MCF 10A (cell line): ENCODE measurements around the gene PLA2G3. TPM values are rescaled to one million over a fixed set of nuclear protein-coding genes. Genes with fewer than 3 reads are reported as not detected.

Source experiments
- BruUV-seq: library from RNA; stranded (reverse); fragments of 400-500 nt; replicated peaks from 2 replicates; lab custom pipeline; 2021; lab: Mats Ljungman, UMichigan
- CTCF ChIA-PET: fragments of 300-600 bp; sonication (Branson Sonifier 250); formaldehyde crosslinking; extraction: SDS; loops from one replicate; lab custom pipeline; 2021; ENCODE audit warnings: antibody characterized with exemption, inconsistent platforms; lab: Yijun Ruan, JAX
- POLR2A ChIA-PET: fragments of 300-600, 350-650 bp; sonication (Branson Sonifier 250); formaldehyde crosslinking; extraction: SDS; loops from one replicate; lab custom pipeline; 2020; ENCODE audit warnings: antibody characterized with exemption, inconsistent platforms; lab: Yijun Ruan, JAX
- DNase-seq: peaks from one replicate; pipeline ENCODE4 v3.0.0-alpha.2; 2018; ENCODE audit not compliant: unreplicated experiment
- H3K27ac Mint-ChIP-seq: one replicate; pipeline ENCODE4 v1.8.0; 2022; ENCODE audit warnings: mild to moderate bottlenecking, low read depth, mixed read lengths; ENCODE audit not compliant: unreplicated experiment
- H3K27me3 Mint-ChIP-seq: one replicate; pipeline ENCODE4 v1.8.0; 2022; ENCODE audit warnings: mixed read lengths; ENCODE audit not compliant: insufficient read depth, unreplicated experiment
- H3K36me3 Mint-ChIP-seq: one replicate; pipeline ENCODE4 v1.8.0; 2022; ENCODE audit warnings: mild to moderate bottlenecking, moderate library complexity, mixed read lengths; ENCODE audit not compliant: insufficient read depth, unreplicated experiment
- H3K4me1 Mint-ChIP-seq: one replicate; pipeline ENCODE4 v1.8.0; 2022; ENCODE audit warnings: mixed read lengths; ENCODE audit not compliant: insufficient read depth, unreplicated experiment
- H3K4me3 Mint-ChIP-seq: one replicate; pipeline ENCODE4 v1.8.0; 2022; ENCODE audit warnings: mild to moderate bottlenecking, moderate library complexity, mixed read lengths; ENCODE audit not compliant: unreplicated experiment
- H3K9me3 Mint-ChIP-seq: one replicate; pipeline ENCODE4 v1.8.0; 2022; ENCODE audit warnings: mixed read lengths; ENCODE audit not compliant: unreplicated experiment
- intact Hi-C: fragments of 100-400 bp; cut with micrococcal nuclease; formaldehyde crosslinking; loops from 2 replicates; pipeline ENCODE4 v1.14.1; 2022
- total RNA-seq: library from RNA; stranded (reverse); gene quantifications from 2 replicates; pipeline ENCODE4 v1.2.3, GENCODE V29; 2022
- TF ChIP-seq, protein P1 (sequence below): fragments of 200-600 bp; IDR thresholded peaks from one replicate; pipeline ENCODE4 v1.8.0; 2022; ENCODE audit warnings: antibody characterized with exemption, mild to moderate bottlenecking; ENCODE audit not compliant: unreplicated experiment

PLA2G3 gene
- total RNA-seq, 1 experiment from 2014 or later, result not detected

DNA sequence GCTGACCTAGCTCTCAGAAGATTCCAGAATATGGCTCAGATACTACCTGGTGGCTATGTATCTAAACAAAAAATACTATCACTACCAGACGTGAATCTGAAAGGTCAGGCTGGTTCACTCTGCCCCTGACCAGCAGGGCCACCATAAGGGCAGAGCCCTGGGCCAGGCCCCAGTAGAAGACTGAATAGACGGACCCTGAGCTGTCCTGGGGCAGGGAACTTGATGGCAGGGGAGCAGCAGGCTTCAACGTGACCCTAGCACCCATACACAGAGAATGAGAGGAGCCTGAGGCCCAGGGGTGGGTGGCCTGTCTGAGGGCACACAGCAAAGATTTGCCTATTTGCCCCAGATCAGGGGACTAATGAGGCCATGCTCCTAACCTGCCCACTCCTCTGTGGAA lies 13.0 kb upstream of the PLA2G3 start:
- H3K27me3 Mint-ChIP-seq, result no peaks in the 10 kb centered on the region
- intact Hi-C loops, result no loop called here

DNA sequence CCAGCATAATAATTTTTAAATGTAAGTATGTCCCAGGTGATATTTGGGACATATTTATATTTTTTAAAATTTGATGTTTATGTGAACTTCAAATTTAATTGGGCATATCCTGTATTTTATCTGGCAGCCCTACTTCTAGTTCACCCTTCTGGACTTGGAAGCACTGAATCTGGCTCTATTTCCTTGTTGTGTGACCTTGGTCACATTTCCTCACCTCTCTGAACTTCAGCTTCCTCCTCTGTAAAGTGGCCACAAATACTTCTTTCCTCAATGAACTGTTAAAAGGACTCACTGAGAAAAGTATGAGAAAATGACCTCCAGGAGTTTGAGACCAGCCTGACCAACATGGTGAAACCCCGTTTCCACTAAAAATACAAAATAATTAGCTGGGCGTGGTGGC lies 11.6 kb upstream of the PLA2G3 start:
- H3K4me1 Mint-ChIP-seq, result peaks cover 9% of the 10 kb centered on the region
- ChIA-PET POLR2A (no interaction called here), CTCF (interaction anchor here (0.5 to 1.6 kb wide), 4 partner anchors 41 to 148 kb away, joined by 3 to 10 read pairs (median 3); partner anchors contain the start of gene SELENOM)
- intact Hi-C loops, result no loop called here
- TF ChIP-seq, protein P1, sequence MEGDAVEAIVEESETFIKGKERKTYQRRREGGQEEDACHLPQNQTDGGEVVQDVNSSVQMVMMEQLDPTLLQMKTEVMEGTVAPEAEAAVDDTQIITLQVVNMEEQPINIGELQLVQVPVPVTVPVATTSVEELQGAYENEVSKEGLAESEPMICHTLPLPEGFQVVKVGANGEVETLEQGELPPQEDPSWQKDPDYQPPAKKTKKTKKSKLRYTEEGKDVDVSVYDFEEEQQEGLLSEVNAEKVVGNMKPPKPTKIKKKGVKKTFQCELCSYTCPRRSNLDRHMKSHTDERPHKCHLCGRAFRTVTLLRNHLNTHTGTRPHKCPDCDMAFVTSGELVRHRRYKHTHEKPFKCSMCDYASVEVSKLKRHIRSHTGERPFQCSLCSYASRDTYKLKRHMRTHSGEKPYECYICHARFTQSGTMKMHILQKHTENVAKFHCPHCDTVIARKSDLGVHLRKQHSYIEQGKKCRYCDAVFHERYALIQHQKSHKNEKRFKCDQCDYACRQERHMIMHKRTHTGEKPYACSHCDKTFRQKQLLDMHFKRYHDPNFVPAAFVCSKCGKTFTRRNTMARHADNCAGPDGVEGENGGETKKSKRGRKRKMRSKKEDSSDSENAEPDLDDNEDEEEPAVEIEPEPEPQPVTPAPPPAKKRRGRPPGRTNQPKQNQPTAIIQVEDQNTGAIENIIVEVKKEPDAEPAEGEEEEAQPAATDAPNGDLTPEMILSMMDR, result no peak
- H3K9me3 Mint-ChIP-seq, result no peaks in the 10 kb centered on the region
- no peaks in the 10 kb centered on the region for H3K27me3 Mint-ChIP-seq
- H3K36me3 Mint-ChIP-seq, result no peaks in the 10 kb centered on the region
- BruUV-seq, result no TSS peak
- no peak overlapping the region for H3K27ac Mint-ChIP-seq
- no peak for DNase-seq
- no peak overlapping the region for H3K4me3 Mint-ChIP-seq

More for the DNA sequence above, 13.0 kb upstream of the PLA2G3 start:
- BruUV-seq, result no TSS peak
- no peak overlapping the region for H3K27ac Mint-ChIP-seq
- DNase-seq, result no peak
- TF ChIP-seq, protein P1, result no peak
- ChIA-PET CTCF (interaction anchor here (0.6 to 8.5 kb wide), 6 partner anchors 14 to 206 kb away, joined by 3 to 40 read pairs (median 4); partner anchors contain the start of gene SELENOM), POLR2A (no interaction called here)
- no peak overlapping the region for H3K4me3 Mint-ChIP-seq
- H3K36me3 Mint-ChIP-seq, result no peaks in the 10 kb centered on the region
- peaks cover 9% of the 10 kb centered on the region for H3K4me1 Mint-ChIP-seq
- no peaks in the 10 kb centered on the region for H3K9me3 Mint-ChIP-seq

DNA sequence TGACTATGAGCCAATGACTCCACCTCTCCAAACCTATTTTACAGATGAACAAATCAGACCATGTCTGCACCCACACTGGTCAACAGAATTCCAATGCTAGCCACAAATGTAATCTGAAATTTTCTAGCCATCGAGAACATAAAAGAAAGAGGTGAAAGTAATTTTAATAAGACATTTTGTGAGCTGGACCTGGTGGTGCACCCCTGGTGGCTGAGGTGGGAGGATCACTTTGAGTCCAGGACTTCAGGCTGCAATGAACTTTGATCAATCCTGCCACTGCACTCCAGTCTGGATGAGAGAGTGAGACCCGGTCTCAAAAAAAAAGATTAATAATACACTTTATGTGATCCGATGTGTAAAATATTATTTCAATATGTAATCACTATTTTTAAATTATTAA lies 10.3 kb upstream of the PLA2G3 start:
- TF ChIP-seq, protein P1, result peak; percentile 22
- CTCF ChIA-PET, result interaction anchor here (0.6 to 1.8 kb wide), 5 partner anchors 14 to 664 kb away, joined by 3 to 9 read pairs (median 3); no protein-coding TSS in a partner anchor

DNA sequence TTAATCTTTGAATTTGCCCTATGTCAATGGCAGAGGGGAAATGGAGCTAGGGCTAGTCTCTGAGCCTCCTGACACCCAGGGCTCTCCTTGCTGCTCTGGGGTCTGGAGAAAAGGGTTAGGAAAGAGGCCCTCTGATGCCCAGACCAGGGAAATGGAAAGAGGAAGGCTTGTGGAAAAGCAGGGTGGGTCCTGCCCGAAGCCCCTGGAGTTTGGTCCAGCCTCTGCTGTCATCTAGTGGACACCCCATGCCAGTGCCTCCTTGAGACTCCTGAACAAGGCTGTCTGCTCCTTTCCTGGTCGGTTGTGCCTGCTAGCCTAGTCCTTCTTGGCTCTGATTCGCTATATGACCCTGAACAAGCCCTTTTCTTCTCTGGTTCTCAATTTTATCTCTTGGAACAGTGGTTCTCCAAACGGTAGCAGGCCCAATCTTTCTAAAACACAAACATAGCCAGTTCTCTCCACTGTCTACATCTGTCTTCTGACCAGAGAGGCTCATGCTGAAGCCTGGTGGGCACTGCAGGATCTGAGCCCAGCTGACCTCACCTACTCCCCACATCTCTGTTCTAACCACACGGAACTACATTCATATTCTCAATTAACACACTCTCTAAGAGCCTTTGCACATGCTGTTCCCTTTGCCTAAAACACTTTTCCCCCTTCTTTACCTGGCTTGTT lies 8.8 kb upstream of the PLA2G3 start:
- DNase-seq, result peak; percentile 75
- no TSS peak for BruUV-seq
- Mint-ChIP-seq H3K27me3 (no peaks in the 10 kb centered on the region), H3K4me3 (no peak overlapping the region), H3K36me3 (no peaks in the 10 kb centered on the region), H3K27ac (peak overlapping the region; percentile 6), H3K4me1 (peaks cover 9% of the 10 kb centered on the region), H3K9me3 (no peaks in the 10 kb centered on the region)
- POLR2A ChIA-PET, result interaction anchor here (1.0 to 1.3 kb wide), 2 partner anchors 10 to 11 kb away, joined by 3 to 4 read pairs; partner anchors contain the start of gene RNF185
- TF ChIP-seq, protein P1, result peak; percentile 92
- CTCF ChIA-PET, result interaction anchor here (0.6 to 4.1 kb wide), 27 partner anchors 10 to 343 kb away, joined by 3 to 31 read pairs (median 4); partner anchors contain the start of genes MORC2 and SELENOM
- intact Hi-C loops, result loop anchor here (1.0 to 2.0 kb wide), 4 partner anchors 42 to 514 kb away; partner anchors contain the start of genes SELENOM and SLC35E4

More for the DNA sequence above, 10.3 kb upstream of the PLA2G3 start:
- BruUV-seq, result no TSS peak
- H3K4me1 Mint-ChIP-seq, result peaks cover 9% of the 10 kb centered on the region
- no peaks in the 10 kb centered on the region for H3K9me3 Mint-ChIP-seq
- no peak overlapping the region for H3K4me3 Mint-ChIP-seq
- no peak overlapping the region for H3K27ac Mint-ChIP-seq
- DNase-seq, result no peak
- POLR2A ChIA-PET, result interaction anchor here (0.7 kb wide), 1 partner anchor 124 kb away, joined by 4 read pairs; no protein-coding TSS in a partner anchor
- H3K27me3 Mint-ChIP-seq, result no peaks in the 10 kb centered on the region
- intact Hi-C loops, result no loop called here
- H3K36me3 Mint-ChIP-seq, result no peaks in the 10 kb centered on the region
